BE2C (cell line): ENCODE data around the gene PODXL2.

Experiments used
- DNase-seq: peaks from one replicate; pipeline ENCODE4 v3.0.0-alpha.2; 2020
- H3K27me3 ChIP-seq: fragments of 250-450 bp; sonication (Bioruptor Pico); 2 replicates; pipeline ENCODE4 v1.5.1; 2020; ENCODE audit warnings: mild to moderate bottlenecking
- H3K36me3 ChIP-seq: fragments of 250-450 bp; sonication (Bioruptor Pico); 2 replicates; pipeline ENCODE4 v1.5.1; 2020; ENCODE audit warnings: mild to moderate bottlenecking
- H3K4me1 ChIP-seq: fragments of 250-450 bp; sonication (Bioruptor Pico); 2 replicates; pipeline ENCODE4 v1.5.1; 2020
- H3K4me3 ChIP-seq: 2 replicates; pipeline ENCODE4 v1.5.1; 2011; ENCODE audit warnings: low read depth, low read length
- H3K9me3 ChIP-seq: fragments of 250-450 bp; sonication (Bioruptor Pico); 2 replicates; pipeline ENCODE4 v1.5.1; 2020
- CTCF ChIP-seq: IDR thresholded peaks from 2 replicates; pipeline ENCODE4 v1.5.1; 2012; ENCODE audit warnings: mild to moderate bottlenecking, low read depth, low read length

Gene PODXL2

GRCh38 chr3:127707851-127708411 lies 78.9 kb downstream of the PODXL2 start:
- TF ChIP-seq CTCF: no peak
- DNase-seq: no peak
- Histone ChIP-seq H3K9me3 (no peaks in the 10 kb centered on the region), H3K4me3 (no peak overlapping the region), H3K27me3 (no peaks in the 10 kb centered on the region), H3K4me1 (no peaks in the 10 kb centered on the region), H3K36me3 (no peaks in the 10 kb centered on the region)

- H3K27me3 ChIP-seq: no peaks in the 10 kb centered on the region
- H3K4me3 ChIP-seq: no peak overlapping the region
- no peaks in the 10 kb centered on the region for H3K36me3 ChIP-seq
- no peak for TF ChIP-seq CTCF
- DNase-seq: no peak
- no peaks in the 10 kb centered on the region for H3K4me1 ChIP-seq
- H3K9me3 ChIP-seq: no peaks in the 10 kb centered on the region
These were observed 79.9 kb downstream of the PODXL2 start for GRCh38 chr3:127708837-127709236.

GRCh38 chr3:127709320-127710060 lies 80.5 kb downstream of the PODXL2 start:
- no peaks in the 10 kb centered on the region for H3K36me3 ChIP-seq
- H3K4me3 ChIP-seq: no peak overlapping the region
- H3K27me3 ChIP-seq: no peaks in the 10 kb centered on the region
- DNase-seq: no peak
- H3K9me3 ChIP-seq: no peaks in the 10 kb centered on the region
- no peaks in the 10 kb centered on the region for H3K4me1 ChIP-seq
- TF ChIP-seq CTCF: no peak

GRCh38 chr3:127710155-127710941 lies 81.4 kb downstream of the PODXL2 start:
- Histone ChIP-seq H3K9me3 (no peaks in the 10 kb centered on the region), H3K4me1 (no peaks in the 10 kb centered on the region), H3K27me3 (no peaks in the 10 kb centered on the region), H3K36me3 (no peaks in the 10 kb centered on the region), H3K4me3 (no peak overlapping the region)
- DNase-seq: no peak
- no peak for TF ChIP-seq CTCF

GRCh38 chr3:127711021-127711695 lies 82.2 kb downstream of the PODXL2 start:
- no peak for TF ChIP-seq CTCF
- Histone ChIP-seq H3K36me3 (no peaks in the 10 kb centered on the region), H3K9me3 (no peaks in the 10 kb centered on the region), H3K4me1 (no peaks in the 10 kb centered on the region), H3K4me3 (no peak overlapping the region), H3K27me3 (no peaks in the 10 kb centered on the region)
- no peak for DNase-seq
